Measurements from ENCODE around the gene DLGAP5. TPM values are rescaled to one million over a fixed set of nuclear protein-coding genes. Genes with fewer than 3 reads are reported as not detected.

Gene DLGAP5
- total RNA-seq, 2 experiments from 2014 or later, result 79.7 to 84.8 TPM

- DNase-seq (no peak), ATAC-seq (ENCODE audit: low read depth) (no peak)
- no peaks in the 10 kb centered on the region for H3K36me3 Mint-ChIP-seq
- POLR2A ChIA-PET, result interaction anchor here (1.0 kb wide), 1 partner anchor 9 kb away, joined by 3 read pairs; no protein-coding TSS in a partner anchor
- H3K27ac Mint-ChIP-seq, result no peak overlapping the region
- no peaks in the 10 kb centered on the region for H3K9me3 Mint-ChIP-seq
- H3K4me3 Mint-ChIP-seq, result no peak overlapping the region
- peaks cover 29% of the 10 kb centered on the region for H3K27me3 Mint-ChIP-seq
- H3K4me1 Mint-ChIP-seq, result peaks cover 28% of the 10 kb centered on the region
Measured at GRCh38 chr14:55123101-55123500, 68.3 kb downstream of the DLGAP5 start.

- POLR2A ChIA-PET, result no interaction called here
- Mint-ChIP-seq H3K36me3 (no peaks in the 10 kb centered on the region), H3K27me3 (peaks cover 29% of the 10 kb centered on the region), H3K27ac (no peak overlapping the region), H3K9me3 (no peaks in the 10 kb centered on the region), H3K4me1 (peaks cover 32% of the 10 kb centered on the region), H3K4me3 (no peak overlapping the region)
- ATAC-seq (ENCODE audit: low read depth) (no peak), DNase-seq (no peak)
Measured at GRCh38 chr14:55122440-55122986, 68.9 kb downstream of the DLGAP5 start.

- no peaks in the 10 kb centered on the region for H3K36me3 Mint-ChIP-seq
- H3K4me1 Mint-ChIP-seq, result peaks cover 32% of the 10 kb centered on the region
- ATAC-seq (ENCODE audit: low read depth) (no peak), DNase-seq (no peak)
- no peaks in the 10 kb centered on the region for H3K9me3 Mint-ChIP-seq
- no peak overlapping the region for H3K4me3 Mint-ChIP-seq
- POLR2A ChIA-PET, result no interaction called here
- H3K27ac Mint-ChIP-seq, result no peak overlapping the region
- H3K27me3 Mint-ChIP-seq, result peaks cover 27% of the 10 kb centered on the region
Measured at GRCh38 chr14:55121628-55122439, 69.6 kb downstream of the DLGAP5 start.

- H3K36me3 Mint-ChIP-seq, result no peaks in the 10 kb centered on the region
- no peaks in the 10 kb centered on the region for H3K9me3 Mint-ChIP-seq
- H3K4me1 Mint-ChIP-seq, result peaks cover 28% of the 10 kb centered on the region
- H3K27ac Mint-ChIP-seq, result no peak overlapping the region
- POLR2A ChIA-PET, result interaction anchor here (1.4 kb wide), 1 partner anchor 11 kb away, joined by 3 read pairs; no protein-coding TSS in a partner anchor
- H3K4me3 Mint-ChIP-seq, result no peak overlapping the region
- DNase-seq (no peak), ATAC-seq (ENCODE audit: low read depth) (no peak)
- peaks cover 27% of the 10 kb centered on the region for H3K27me3 Mint-ChIP-seq
Measured at GRCh38 chr14:55120571-55121495, 70.6 kb downstream of the DLGAP5 start.

GRCh38 chr14:55118761-55119160, 72.6 kb downstream of the DLGAP5 start:
- H3K9me3 Mint-ChIP-seq, result no peaks in the 10 kb centered on the region
- POLR2A ChIA-PET, result interaction anchor here (0.6 to 2.9 kb wide), 3 partner anchors 16 to 29 kb away, joined by 3 to 9 read pairs (median 4); no protein-coding TSS in a partner anchor

GRCh38 chr14:55117803-55118441, 73.5 kb downstream of the DLGAP5 start:
- Mint-ChIP-seq H3K36me3 (peaks cover 2% of the 10 kb centered on the region), H3K27me3 (peaks cover 27% of the 10 kb centered on the region), H3K9me3 (no peaks in the 10 kb centered on the region), H3K4me1 (peaks cover 14% of the 10 kb centered on the region), H3K27ac (no peak overlapping the region), H3K4me3 (no peak overlapping the region)
- peak; percentile 47 for ATAC-seq (ENCODE audit: low read depth)
- POLR2A ChIA-PET, result interaction anchor here (1.2 to 2.9 kb wide), 3 partner anchors 11 to 16 kb away, joined by 3 to 9 read pairs (median 5); partner anchors contain the start of gene LGALS3
- DNase-seq, result no peak

More at GRCh38 chr14:55118761-55119160, 72.6 kb downstream of the DLGAP5 start:
- H3K27ac Mint-ChIP-seq, result no peak overlapping the region
- no peak overlapping the region for H3K4me3 Mint-ChIP-seq
- peaks cover 27% of the 10 kb centered on the region for H3K27me3 Mint-ChIP-seq
- DNase-seq (no peak), ATAC-seq (ENCODE audit: low read depth) (no peak)
- H3K4me1 Mint-ChIP-seq, result peaks cover 14% of the 10 kb centered on the region
- H3K36me3 Mint-ChIP-seq, result peaks cover 2% of the 10 kb centered on the region

- ATAC-seq (ENCODE audit: low read depth) (no peak), DNase-seq (no peak)
- H3K9me3 Mint-ChIP-seq, result no peaks in the 10 kb centered on the region
- H3K36me3 Mint-ChIP-seq, result peaks cover 2% of the 10 kb centered on the region
- H3K4me1 Mint-ChIP-seq, result peaks cover 15% of the 10 kb centered on the region
- POLR2A ChIA-PET, result interaction anchor here (0.6 to 2.9 kb wide), 4 partner anchors 13 to 45 kb away, joined by 3 to 9 read pairs (median 6); partner anchors contain the start of gene LGALS3
- no peak overlapping the region for H3K4me3 Mint-ChIP-seq
- H3K27ac Mint-ChIP-seq, result no peak overlapping the region
- peaks cover 22% of the 10 kb centered on the region for H3K27me3 Mint-ChIP-seq
Measured at GRCh38 chr14:55116246-55117030, 74.9 kb downstream of the DLGAP5 start.

- Mint-ChIP-seq H3K36me3 (peaks cover 2% of the 10 kb centered on the region), H3K27ac (no peak overlapping the region), H3K9me3 (no peaks in the 10 kb centered on the region), H3K27me3 (peaks cover 16% of the 10 kb centered on the region), H3K4me3 (no peak overlapping the region), H3K4me1 (peaks cover 15% of the 10 kb centered on the region)
- no peak for ATAC-seq (ENCODE audit: low read depth)
- DNase-seq, result no peak
- POLR2A ChIA-PET, result no interaction called here
Measured at GRCh38 chr14:55115861-55116245, 75.5 kb downstream of the DLGAP5 start.

- Mint-ChIP-seq H3K27me3 (peaks cover 15% of the 10 kb centered on the region), H3K36me3 (peaks cover 2% of the 10 kb centered on the region), H3K4me1 (peaks cover 15% of the 10 kb centered on the region), H3K9me3 (no peaks in the 10 kb centered on the region), H3K4me3 (no peak overlapping the region), H3K27ac (no peak overlapping the region)
- ATAC-seq (ENCODE audit: low read depth) (no peak), DNase-seq (no peak)
- POLR2A ChIA-PET, result no interaction called here
Measured at GRCh38 chr14:55115460-55115859, 75.9 kb downstream of the DLGAP5 start.

GRCh38 chr14:55114720-55115119, 76.7 kb downstream of the DLGAP5 start:
- no peak for ATAC-seq (ENCODE audit: low read depth)
- Mint-ChIP-seq H3K4me1 (peaks cover 13% of the 10 kb centered on the region), H3K36me3 (peaks cover 2% of the 10 kb centered on the region), H3K27ac (no peak overlapping the region), H3K4me3 (no peak overlapping the region), H3K9me3 (no peaks in the 10 kb centered on the region), H3K27me3 (peaks cover 10% of the 10 kb centered on the region)
- POLR2A ChIA-PET, result no interaction called here
- DNase-seq, result no peak

- Mint-ChIP-seq H3K9me3 (no peaks in the 10 kb centered on the region), H3K4me3 (no peak overlapping the region), H3K27ac (no peak overlapping the region), H3K36me3 (peaks cover 3% of the 10 kb centered on the region), H3K4me1 (peaks cover 12% of the 10 kb centered on the region), H3K27me3 (peaks cover 2% of the 10 kb centered on the region)
- no peak for ATAC-seq (ENCODE audit: low read depth)
- DNase-seq, result no peak
- POLR2A ChIA-PET, result interaction anchor here (0.6 kb wide), 1 partner anchor 318 kb away, joined by 5 read pairs; no protein-coding TSS in a partner anchor
Measured at GRCh38 chr14:55111122-55111708, 80.2 kb downstream of the DLGAP5 start.

- Mint-ChIP-seq H3K4me3 (no peak overlapping the region), H3K27ac (no peak overlapping the region), H3K4me1 (peaks cover 16% of the 10 kb centered on the region), H3K27me3 (peaks cover 2% of the 10 kb centered on the region), H3K9me3 (peaks cover 3% of the 10 kb centered on the region), H3K36me3 (peaks cover 7% of the 10 kb centered on the region)
- POLR2A ChIA-PET, result interaction anchor here (0.6 kb wide), 2 partner anchors 16 to 28 kb away, joined by 3 read pairs; no protein-coding TSS in a partner anchor
- DNase-seq (no peak), ATAC-seq (ENCODE audit: low read depth) (no peak)
Measured at GRCh38 chr14:55109836-55110235, 81.5 kb downstream of the DLGAP5 start.

Measured in activated naive CD8-positive, alpha-beta T cell treated with anti-CD3 and anti-CD28 coated beads, Interleukin-2, amount 10 ng/mL, durations not matched to agents 7 days and 5 days (primary cell).